ENCODE data around the gene MED16.
A peak's percentile ranks its signal among the peaks of the same experiment; 100 is the strongest.
"Not testable (repeated sequence)": the region's sequence is repeated elsewhere in the genome, so short reads cannot be mapped to it uniquely, and the experiment has no call there.

Gene MED16

GRCh38 chr19:907183-907853 is 14.3 kb upstream of the MED16 start:
- DNase-seq = no peak

- no peak for DNase-seq
These were observed 13.5 kb upstream of the MED16 start for GRCh38 chr19:906480-906879.

- DNase-seq = no peak
These were observed 11.6 kb upstream of the MED16 start for GRCh38 chr19:904545-904944.

- DNase-seq = no peak
These were observed 10.3 kb upstream of the MED16 start for GRCh38 chr19:903266-903797.

GRCh38 chr19:902446-903226 is 9.6 kb upstream of the MED16 start:
- no peak for DNase-seq

- no peak for DNase-seq
These were observed 9.0 kb upstream of the MED16 start for GRCh38 chr19:902093-902370.

GRCh38 chr19:901216-902092 is 8.5 kb upstream of the MED16 start:
- DNase-seq = no peak

GRCh38 chr19:900302-901111 is 7.5 kb upstream of the MED16 start:
- no peak for DNase-seq

GRCh38 chr19:900043-900301 is 7.0 kb upstream of the MED16 start:
- DNase-seq = no peak

- DNase-seq = no peak
These were observed 6.5 kb upstream of the MED16 start for GRCh38 chr19:899336-900042.

GRCh38 chr19:898663-899062 is 5.7 kb upstream of the MED16 start:
- DNase-seq = peak in 1 of 2 experiments; percentile 40

GRCh38 chr19:897442-898039 is 4.6 kb upstream of the MED16 start:
- no peak for DNase-seq

GRCh38 chr19:896999-897398 is 4.0 kb upstream of the MED16 start:
- no peak for DNase-seq

GRCh38 chr19:896434-896833 is 3.4 kb upstream of the MED16 start:
- DNase-seq = no peak

- no peak for DNase-seq
These were observed 619 bp downstream of the MED16 start for GRCh38 chr19:892243-892893.

GRCh38 chr19:891421-892200 is 1.4 kb downstream of the MED16 start:
- DNase-seq = not testable (repeated sequence)

- no peak for DNase-seq
These were observed 2.2 kb downstream of the MED16 start for GRCh38 chr19:890831-891230.

GRCh38 chr19:889662-890295 is 3.2 kb downstream of the MED16 start:
- no peak for DNase-seq

GRCh38 chr19:888581-889385 is 4.2 kb downstream of the MED16 start:
- no peak for DNase-seq

All from NCI-H1930 (cell line).